RWPE2 (cell line): ENCODE data around the gene CASKIN2.
"Not testable (repeated sequence)": the region's sequence is repeated elsewhere in the genome, so short reads cannot be mapped to it uniquely, and the experiment has no call there.

Experiments
- ATAC-seq: fragments of 200-7000 bp; cut with Tn5 transposase; 3 replicates; pipeline ENCODE4 v1.9.1; 2021; ENCODE audit warnings: low read depth
- DNase-seq: peaks from one replicate; pipeline ENCODE4 v3.0.0-alpha.2; 2020; ENCODE audit warnings: low spot score
- H3K27ac ChIP-seq: fragments of 450-650 bp; 2 replicates; pipeline ENCODE4 v1.5.1; 2017; ENCODE audit warnings: mild to moderate bottlenecking; ENCODE audit not compliant: poor library complexity, severe bottlenecking
- H3K27me3 ChIP-seq: fragments of 250-450 bp; sonication (Bioruptor Pico); 2 replicates; pipeline ENCODE4 v1.5.1; 2021; ENCODE audit warnings: mild to moderate bottlenecking, moderate library complexity; ENCODE audit not compliant: insufficient read depth, poor library complexity, severe bottlenecking
- H3K36me3 ChIP-seq: fragments of 250-450 bp; sonication (Bioruptor Pico); 2 replicates; pipeline ENCODE4 v1.5.1; 2020; ENCODE audit warnings: low read depth, mild to moderate bottlenecking, moderate library complexity
- H3K4me1 ChIP-seq: fragments of 250-450 bp; sonication (Bioruptor Pico); 2 replicates; pipeline ENCODE4 v1.5.1; 2021; ENCODE audit warnings: mild to moderate bottlenecking, moderate library complexity; ENCODE audit not compliant: insufficient read depth, poor library complexity, severe bottlenecking
- H3K4me3 ChIP-seq: fragments of 250-450 bp; sonication (Bioruptor Pico); 2 replicates; pipeline ENCODE4 v1.5.1; 2021; ENCODE audit warnings: mild to moderate bottlenecking, moderate library complexity; ENCODE audit not compliant: severe bottlenecking
- H3K9me3 ChIP-seq: fragments of 250-450 bp; sonication (Bioruptor Pico); 2 replicates; pipeline ENCODE4 v1.5.1; 2021; ENCODE audit warnings: mild to moderate bottlenecking, moderate library complexity; ENCODE audit not compliant: severe bottlenecking
- CTCF ChIP-seq: fragments of 450-650 bp; IDR thresholded peaks from one replicate; pipeline ENCODE4 v1.5.1; 2017; ENCODE audit warnings: mild to moderate bottlenecking, moderate library complexity; ENCODE audit not compliant: poor library complexity, severe bottlenecking

CASKIN2 gene

GRCh38 chr17:75480281-75480680 is 35.1 kb downstream of the CASKIN2 start:
- TF ChIP-seq CTCF, result no peak
- DNase-seq (no peak), ATAC-seq (no peak)
- Histone ChIP-seq H3K9me3 (no peaks in the 10 kb centered on the region), H3K4me3 (no peak overlapping the region), H3K27ac (no peak overlapping the region), H3K27me3 (no peaks in the 10 kb centered on the region), H3K4me1 (no peaks in the 10 kb centered on the region), H3K36me3 (no peaks in the 10 kb centered on the region)

GRCh38 chr17:75478508-75478907 is 36.8 kb downstream of the CASKIN2 start:
- ATAC-seq, result no peak
- Histone ChIP-seq H3K4me3 (no peak overlapping the region), H3K9me3 (no peaks in the 10 kb centered on the region), H3K27me3 (no peaks in the 10 kb centered on the region), H3K27ac (no peak overlapping the region), H3K4me1 (no peaks in the 10 kb centered on the region), H3K36me3 (peaks cover 8% of the 10 kb centered on the region)
- no peak for TF ChIP-seq CTCF
- no peak for DNase-seq

GRCh38 chr17:75477490-75477862 is 37.9 kb downstream of the CASKIN2 start:
- not testable (repeated sequence) for H3K4me3 ChIP-seq, ATAC-seq, H3K4me1 ChIP-seq, H3K9me3 ChIP-seq, DNase-seq, H3K27me3 ChIP-seq, H3K27ac ChIP-seq
- peaks cover 17% of the 10 kb centered on the region for H3K36me3 ChIP-seq

- Histone ChIP-seq H3K27me3 (no peaks in the 10 kb centered on the region), H3K4me3 (no peak overlapping the region), H3K4me1 (no peaks in the 10 kb centered on the region), H3K9me3 (no peaks in the 10 kb centered on the region), H3K27ac (no peak overlapping the region), H3K36me3 (peaks cover 23% of the 10 kb centered on the region)
- DNase-seq (no peak), ATAC-seq (no peak)
- no peak for TF ChIP-seq CTCF
Observed at GRCh38 chr17:75476752-75477489, 38.4 kb downstream of the CASKIN2 start.

- Histone ChIP-seq H3K27ac (no peak overlapping the region), H3K36me3 (peaks cover 26% of the 10 kb centered on the region), H3K27me3 (no peaks in the 10 kb centered on the region), H3K9me3 (no peaks in the 10 kb centered on the region), H3K4me3 (no peak overlapping the region), H3K4me1 (no peaks in the 10 kb centered on the region)
- TF ChIP-seq CTCF, result no peak
- no peak for ATAC-seq
- DNase-seq, result no peak
Observed at GRCh38 chr17:75476271-75476671, 39.1 kb downstream of the CASKIN2 start.
